Keratinocyte (primary cell): ENCODE results near the gene PHLDA3. TPM values are rescaled to one million over a fixed set of nuclear protein-coding genes. Genes with fewer than 3 reads are reported as not detected.

Experiments used
- DNase-seq: peaks from one replicate; pipeline ENCODE4 v3.0.0-alpha.2; 2011; ENCODE audit warnings: low read depth, missing footprints, low spot score
- FAIRE-seq: peaks from 2 replicates; lab custom pipeline; 2011; peaks lifted over from hg19 to GRCh38; lab: Jason Lieb, UNC
- H2AFZ ChIP-seq: 2 replicates; pipeline ENCODE4 v1.6.0; 2012; ENCODE audit warnings: low read length, control low read depth, inconsistent platforms; ENCODE audit not compliant: control insufficient read depth
- H3K27ac ChIP-seq: 2 replicates; pipeline ENCODE4 v1.5.1; 2011; ENCODE audit warnings: low read length; ENCODE audit not compliant: control insufficient read depth, insufficient read depth
- H3K27me3 ChIP-seq: 3 replicates; pipeline ENCODE4 v1.6.0; 2011; ENCODE audit warnings: low read length; ENCODE audit not compliant: control insufficient read depth, insufficient read depth; ENCODE audit errors: extremely low read depth
- H3K36me3 ChIP-seq, 2 experiments: 2 replicates in 1 of 2; 3 replicates in 1 of 2; pipeline ENCODE4 v1.5.1; 2011; ENCODE audit warnings: low read length in 2 of 2, mild to moderate bottlenecking in 1 of 2; ENCODE audit not compliant: control insufficient read depth in 2 of 2, insufficient read depth in 2 of 2; ENCODE audit errors: extremely low read depth in 1 of 2
- H3K4me1 ChIP-seq: 3 replicates; pipeline ENCODE4 v1.5.1; 2011; ENCODE audit warnings: low read length; ENCODE audit not compliant: control insufficient read depth, insufficient read depth; ENCODE audit errors: extremely low read depth
- H3K4me2 ChIP-seq: 3 replicates; pipeline ENCODE4 v1.6.0; 2011; ENCODE audit warnings: low read depth, low read length; ENCODE audit not compliant: control insufficient read depth, insufficient read depth; ENCODE audit errors: extremely low read depth
- H3K4me3 ChIP-seq, 3 experiments: fragments of 200-600 bp in 1 of 3; sonication (generic) in 1 of 3; 2 replicates in 2 of 3; 3 replicates in 1 of 3; pipeline ENCODE4 v1.5.1; 2011 to 2016; ENCODE audit warnings: low read length in 3 of 3, mild to moderate bottlenecking in 3 of 3, control low read depth in 2 of 3, inconsistent platforms in 1 of 3, low read depth in 1 of 3, mixed read lengths in 1 of 3, mixed run types in 1 of 3, moderate library complexity in 1 of 3; ENCODE audit not compliant: control insufficient read depth in 2 of 3, insufficient read depth in 2 of 3; ENCODE audit errors: extremely low read depth in 1 of 3
- H3K79me2 ChIP-seq: 2 replicates; pipeline ENCODE4 v1.6.0; 2012; ENCODE audit warnings: low read length; ENCODE audit not compliant: control insufficient read depth, insufficient read depth
- H3K9ac ChIP-seq: 3 replicates; pipeline ENCODE4 v1.6.0; 2011; ENCODE audit warnings: low read length; ENCODE audit not compliant: control insufficient read depth, insufficient read depth; ENCODE audit errors: extremely low read depth
- H3K9me1 ChIP-seq: 3 replicates; pipeline ENCODE4 v1.6.0; 2011; ENCODE audit warnings: low read length; ENCODE audit not compliant: control insufficient read depth, insufficient read depth; ENCODE audit errors: extremely low read depth
- H3K9me3 ChIP-seq: 2 replicates; pipeline ENCODE4 v1.5.1; 2012; ENCODE audit warnings: low read depth, low read length; ENCODE audit not compliant: control insufficient read depth
- H4K20me1 ChIP-seq: 3 replicates; pipeline ENCODE4 v1.6.0; 2011; ENCODE audit warnings: low read length; ENCODE audit not compliant: control insufficient read depth, insufficient read depth; ENCODE audit errors: extremely low read depth
- CTCF ChIP-seq, 3 experiments: IDR thresholded peaks in 1 of 3; conservative IDR thresholded peaks in 1 of 3; optimal IDR thresholded peaks in 1 of 3; 2 replicates in 2 of 3; 3 replicates in 1 of 3; pipeline versions ENCODE3 to v1.5.1; 2011; ENCODE audit warnings: low read length in 3 of 3, mild to moderate bottlenecking in 3 of 3, moderate library complexity in 2 of 3, control low read depth in 1 of 3, inconsistent platforms in 1 of 3; ENCODE audit not compliant: insufficient read depth in 2 of 3; ENCODE audit errors: extremely low read depth in 1 of 3
- EZH2 ChIP-seq: IDR thresholded peaks from one replicate; pipeline ENCODE4 v1.6.1; 2012; ENCODE audit warnings: inconsistent platforms, mild to moderate bottlenecking, low read length, moderate library complexity
- dilution Hi-C: fragments of 300-500 bp; cut with MboI; formaldehyde crosslinking; loops from one replicate; pipeline ENCODE4 v1.7.0; 2020; ENCODE audit warnings: low sequenced_read_pairs; ENCODE audit not compliant: extremely low pct_ligation_motif_present
- polyA plus RNA-seq, 5 experiments: library from polyadenylated mRNA; depleted of rRNA in 3 of 5; stranded (reverse) in 3 of 5; stranded (forward) in 1 of 5; unstranded in 1 of 5; fragments of >200 nt; gene quantifications; 1 replicate in 1 of 5; 2 replicates in 3 of 5; 3 replicates in 1 of 5; pipeline versions ENCODE4 v1.2.1 to v1.2.3, GENCODE V29; 2011 to 2012; ENCODE audit warnings: missing spikeins in 2 of 5, low read depth in 1 of 5, low replicate concordance in 1 of 5

Gene PHLDA3
- polyA plus RNA-seq, 1 donor (not counting 4 experiments of a cell fraction or from before 2014, with no cell fraction given), result 48.2 TPM

GRCh38 chr1:201501144-201501543, 32.2 kb upstream of the PHLDA3 start:
- Histone ChIP-seq H3K4me2 (no peak overlapping the region), H4K20me1 (peaks cover 14% of the 10 kb centered on the region)

GRCh38 chr1:201500670-201501120, 31.7 kb upstream of the PHLDA3 start:
- no peak overlapping the region for H3K4me3 ChIP-seq
- H3K4me1 ChIP-seq, result peaks cover 41% of the 10 kb centered on the region
- H3K27ac ChIP-seq, result no peak overlapping the region
- peaks cover 8% of the 10 kb centered on the region for H3K9me1 ChIP-seq
- no peak overlapping the region for H2AFZ ChIP-seq
- H3K9me3 ChIP-seq, result no peaks in the 10 kb centered on the region
- peaks cover 6 to 34% of the 10 kb centered on the region in 2 experiments for H3K36me3 ChIP-seq
- H4K20me1 ChIP-seq, result peaks cover 14% of the 10 kb centered on the region
- no peaks in the 10 kb centered on the region for H3K27me3 ChIP-seq
- H3K4me2 ChIP-seq, result no peak overlapping the region
- H3K79me2 ChIP-seq, result peaks cover 81% of the 10 kb centered on the region
- dilution Hi-C loops, result no loop called here
- FAIRE-seq (no peak), DNase-seq (no peak)
- TF ChIP-seq CTCF (optimal IDR thresholded peaks at IDR 0.05 in 1 of 3, IDR thresholded peaks at IDR 0.05 in 1 of 3, conservative IDR thresholded peaks at IDR 0.05 in 1 of 3; ENCODE audit: extremely low read depth in 1 of 3, insufficient read depth in 2 of 3, low read length in 3 of 3), result no peak
- no peak overlapping the region for H3K9ac ChIP-seq

More at GRCh38 chr1:201501144-201501543, 32.2 kb upstream of the PHLDA3 start:
- Histone ChIP-seq H3K27me3 (no peaks in the 10 kb centered on the region), H3K4me1 (peaks cover 41% of the 10 kb centered on the region), H3K4me3 (no peak overlapping the region), H3K36me3 (peaks cover 6 to 33% of the 10 kb centered on the region in 2 experiments), H3K9me1 (peaks cover 8% of the 10 kb centered on the region), H3K79me2 (peaks cover 86% of the 10 kb centered on the region), H3K27ac (no peak overlapping the region), H2AFZ (no peak overlapping the region), H3K9me3 (no peaks in the 10 kb centered on the region), H3K9ac (no peak overlapping the region)
- dilution Hi-C loops, result no loop called here
- no peak for FAIRE-seq
- no peak for DNase-seq
- no peak for TF ChIP-seq EZH2
- TF ChIP-seq CTCF (optimal IDR thresholded peaks at IDR 0.05 in 1 of 3, IDR thresholded peaks at IDR 0.05 in 1 of 3, conservative IDR thresholded peaks at IDR 0.05 in 1 of 3; ENCODE audit: extremely low read depth in 1 of 3, insufficient read depth in 2 of 3, low read length in 3 of 3), result no peak
